GM23248 (cell line): Measurements from ENCODE around the gene NKAIN2. TPM values are rescaled to one million over a fixed set of nuclear protein-coding genes. Genes with fewer than 3 reads are reported as not detected.
"Not testable (repeated sequence)": the region's sequence is repeated elsewhere in the genome, so short reads cannot be mapped to it uniquely, and the experiment has no call there.

Source experiments
- DNase-seq: peaks from one replicate; pipeline ENCODE4 v3.0.0-alpha.2; 2015
- H2AFZ ChIP-seq: fragments of 200-600 bp; sonication (generic); 2 replicates; pipeline ENCODE4 v1.6.1; 2016; ENCODE audit warnings: antibody characterized with exemption
- H3F3A ChIP-seq: fragments of 200-600 bp; sonication (generic); 2 replicates; pipeline ENCODE4 v1.6.1; 2016; ENCODE audit warnings: mild to moderate bottlenecking, antibody characterized with exemption, mixed run types; ENCODE audit not compliant: insufficient read depth
- H3K27ac ChIP-seq: fragments of 200-600 bp; sonication (generic); 2 replicates; pipeline ENCODE4 v1.5.1; 2016; ENCODE audit warnings: mild to moderate bottlenecking
- H3K27me3 ChIP-seq: fragments of 200-600 bp; sonication (generic); replicated peaks from 2 replicates; pipeline ENCODE4 v1.6.1; 2016; ENCODE audit warnings: mild to moderate bottlenecking; ENCODE audit not compliant: insufficient read depth
- H3K36me3 ChIP-seq: fragments of 200-600 bp; sonication (generic); 2 replicates; pipeline ENCODE4 v1.6.1; 2016; ENCODE audit warnings: low read depth, mild to moderate bottlenecking
- H3K4me1 ChIP-seq: fragments of 200-600 bp; sonication (generic); 2 replicates; pipeline ENCODE4 v1.6.1; 2016; ENCODE audit warnings: mild to moderate bottlenecking; ENCODE audit not compliant: insufficient read depth
- H3K4me2 ChIP-seq: fragments of 200-600 bp; sonication (generic); one replicate; pipeline ENCODE4 v1.6.1; 2016; ENCODE audit warnings: mild to moderate bottlenecking; ENCODE audit not compliant: unreplicated experiment
- H3K4me3 ChIP-seq: fragments of 200-600 bp; sonication (generic); 2 replicates; pipeline ENCODE4 v1.5.1; 2016; ENCODE audit warnings: mild to moderate bottlenecking
- H3K79me2 ChIP-seq: fragments of 200-600 bp; sonication (generic); 2 replicates; pipeline ENCODE4 v1.6.1; 2016; ENCODE audit warnings: mild to moderate bottlenecking; ENCODE audit not compliant: insufficient read depth
- H3K9ac ChIP-seq: fragments of 200-600 bp; sonication (generic); 2 replicates; pipeline ENCODE4 v1.6.1; 2016; ENCODE audit warnings: mild to moderate bottlenecking
- H3K9me2 ChIP-seq: fragments of 200-600 bp; sonication (generic); 2 replicates; pipeline ENCODE4 v1.6.1; 2016; ENCODE audit warnings: mixed run types, mild to moderate bottlenecking, moderate library complexity; ENCODE audit not compliant: insufficient read depth
- H3K9me3 ChIP-seq: fragments of 200-600 bp; sonication (generic); one replicate; pipeline ENCODE4 v1.6.1; 2017; ENCODE audit warnings: low read depth
- H4K20me1 ChIP-seq: fragments of 200-600 bp; sonication (generic); 2 replicates; pipeline ENCODE4 v1.6.0; 2016; ENCODE audit not compliant: insufficient read depth
- EZH2 ChIP-seq: fragments of 200-600 bp; sonication (generic); IDR thresholded peaks from 2 replicates; pipeline ENCODE4 v1.6.1; 2018; ENCODE audit warnings: antibody characterized with exemption, mild to moderate bottlenecking; ENCODE audit not compliant: insufficient read depth, poor library complexity, severe bottlenecking
- EZH2phosphoT487 ChIP-seq: fragments of 200-600 bp; sonication (generic); IDR thresholded peaks from 2 replicates; pipeline ENCODE4 v1.6.1; 2018; ENCODE audit warnings: antibody characterized with exemption, moderate library complexity, mild to moderate bottlenecking, low read depth; ENCODE audit not compliant: insufficient read depth
- WGBS, 2 experiments: methylation state at CpG; one replicate each; pipeline ENCODE4 v1.1.6; 2015 to 2017; ENCODE audit warnings: low lambda C conversion rate in 2 of 2, low coverage in 1 of 2; ENCODE audit errors: missing lambda C conversion rate in 2 of 2; 5-methylcytosine and 5-hydroxymethylcytosine counted together
- in situ Hi-C: fragments of 300-500 bp; cut with MboI; formaldehyde crosslinking; loops from 2 replicates; pipeline ENCODE4 v1.15.0; 2020
- polyA plus RNA-seq: library from polyadenylated mRNA; unstranded; fragments of >200 nt; fragmentation: Nextera tagmentation; extraction: Ambion mirVana; gene quantifications from 2 replicates; pipeline ENCODE4 v1.2.1, GENCODE V29; 2016
- total RNA-seq: library from RNA; depleted of rRNA; stranded (reverse); fragments of >200 nt; shearing (Covaris generic); gene quantifications from 2 replicates; pipeline ENCODE4 v1.2.3, GENCODE V29; 2014

NKAIN2 gene
- total and polyA plus RNA-seq, 2 experiments from 2014 or later = not detected

DNA sequence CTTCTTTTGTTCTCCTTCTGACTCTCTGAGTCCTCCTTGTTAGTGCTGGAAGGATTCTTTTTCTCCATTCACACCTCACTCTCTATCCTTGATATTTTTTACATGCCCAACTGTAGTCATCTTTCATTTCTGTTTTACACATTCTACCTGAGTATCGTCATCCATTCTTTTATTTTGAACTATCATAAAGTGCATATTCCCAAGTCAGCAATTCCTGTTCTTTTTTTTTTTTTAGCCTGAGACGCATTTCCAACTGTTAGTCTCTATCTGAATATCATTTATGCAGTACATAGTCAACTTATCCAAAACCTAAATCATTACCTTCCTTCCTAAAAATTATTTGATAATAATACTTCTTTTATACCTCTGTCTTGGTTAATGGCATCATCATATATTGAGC lies 207.5 kb downstream of the NKAIN2 start:
- no peak overlapping the region for H2AFZ ChIP-seq
- H3K27ac ChIP-seq = no peak overlapping the region
- no peak for DNase-seq
- 43 to 51% methylated on average over 2 of the region's 2 CpGs for WGBS, 2 experiments
- H3F3A ChIP-seq = no peaks in the 10 kb centered on the region
- H3K4me2 ChIP-seq = no peak overlapping the region
- H3K27me3 ChIP-seq = no peaks in the 10 kb centered on the region
- no peaks in the 10 kb centered on the region for H3K36me3 ChIP-seq
- TF ChIP-seq EZH2phosphoT487 (no peak), EZH2 (no peak)
- in situ Hi-C loops = no loop called here
- H3K79me2 ChIP-seq = no peaks in the 10 kb centered on the region
- H3K9me2 ChIP-seq = no peaks in the 10 kb centered on the region
- H4K20me1 ChIP-seq = no peaks in the 10 kb centered on the region
- no peak overlapping the region for H3K9ac ChIP-seq
- peaks cover 5% of the 10 kb centered on the region for H3K9me3 ChIP-seq
- no peak overlapping the region for H3K4me3 ChIP-seq
- H3K4me1 ChIP-seq = no peaks in the 10 kb centered on the region

DNA sequence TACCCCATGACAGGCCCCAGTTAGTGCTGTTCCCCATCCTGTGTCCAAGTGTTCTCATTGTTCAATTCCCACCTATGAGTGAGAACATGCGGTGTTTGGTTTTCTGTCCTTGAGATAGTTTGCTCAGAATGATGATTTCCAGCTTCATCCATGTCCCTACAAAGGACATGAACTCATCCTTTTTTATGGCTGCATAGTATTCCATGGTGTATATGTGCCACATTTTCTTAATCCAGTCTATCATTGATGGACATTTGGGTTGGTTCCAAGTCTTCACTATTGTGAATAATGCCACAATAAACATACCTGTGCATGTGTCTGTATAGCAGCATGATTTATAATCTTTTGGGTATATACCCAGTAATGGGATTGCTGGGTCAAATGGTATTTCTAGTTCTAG lies 218.4 kb downstream of the NKAIN2 start:
- H3F3A ChIP-seq, H3K4me2 ChIP-seq, H3K9me2 ChIP-seq, H4K20me1 ChIP-seq, DNase-seq, H3K9ac ChIP-seq, H3K9me3 ChIP-seq, H2AFZ ChIP-seq, H3K27me3 ChIP-seq, H3K4me3 ChIP-seq, in situ Hi-C loops, H3K4me1 ChIP-seq, H3K27ac ChIP-seq, H3K36me3 ChIP-seq, H3K79me2 ChIP-seq: not testable (repeated sequence)
- 33 to 46% methylated on average over 1 of the region's 1 CpG for WGBS, 2 experiments

DNA sequence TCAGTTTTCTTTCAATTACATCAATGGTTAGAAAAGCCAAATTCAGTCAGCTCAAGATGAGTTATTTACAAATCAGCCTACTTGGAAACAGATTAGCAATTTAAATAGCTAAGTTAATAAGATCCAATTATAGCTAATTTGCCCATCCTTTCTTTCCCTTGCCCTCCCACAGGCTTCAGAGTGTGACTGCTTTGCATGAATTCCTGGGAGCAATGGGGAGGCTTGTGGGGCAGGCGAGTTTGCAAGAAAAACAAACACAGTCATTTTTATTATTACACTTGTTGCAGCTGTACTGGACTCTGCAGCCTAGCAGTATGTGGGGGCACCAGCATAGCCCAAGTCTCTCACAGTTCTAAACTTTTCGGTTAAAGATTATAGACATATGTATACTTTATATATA lies 219.0 kb downstream of the NKAIN2 start:
- Histone ChIP-seq H3K27ac (no peak overlapping the region), H4K20me1 (no peaks in the 10 kb centered on the region), H3K4me2 (no peak overlapping the region), H3K79me2 (no peaks in the 10 kb centered on the region), H2AFZ (no peak overlapping the region), H3F3A (no peaks in the 10 kb centered on the region), H3K9ac (no peak overlapping the region), H3K4me1 (no peaks in the 10 kb centered on the region), H3K9me3 (no peaks in the 10 kb centered on the region), H3K36me3 (no peaks in the 10 kb centered on the region), H3K9me2 (no peaks in the 10 kb centered on the region), H3K27me3 (no peaks in the 10 kb centered on the region), H3K4me3 (no peak overlapping the region)
- WGBS, 2 experiments = 30 to 32% methylated on average over 2 of the region's 2 CpGs
- no peak for DNase-seq
- no peak for TF ChIP-seq EZH2
- in situ Hi-C loops = no loop called here

DNA sequence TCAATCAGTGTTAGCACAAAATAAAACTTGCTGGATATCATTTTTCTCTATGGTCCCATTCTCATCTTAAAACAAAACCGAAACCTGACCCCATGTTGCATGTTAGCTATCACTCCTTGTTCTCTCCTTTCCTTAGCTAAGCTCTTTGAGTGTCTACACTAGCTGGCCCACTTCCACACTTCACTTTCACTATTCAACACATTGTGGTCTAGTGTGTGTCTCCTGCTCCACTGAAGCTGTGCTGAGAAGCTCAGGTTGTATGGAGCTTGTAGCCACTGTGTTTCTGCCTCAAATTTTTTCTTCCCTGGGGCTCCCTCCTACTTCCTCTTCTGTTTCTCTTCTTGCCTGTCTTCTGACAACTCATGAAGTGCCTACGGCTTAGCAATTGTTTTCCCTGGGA lies 223.0 kb downstream of the NKAIN2 start:
- Histone ChIP-seq H3K9me2 (no peaks in the 10 kb centered on the region), H4K20me1 (no peaks in the 10 kb centered on the region), H3K27ac (no peak overlapping the region), H3K79me2 (no peaks in the 10 kb centered on the region), H3K4me2 (no peak overlapping the region), H3K9me3 (no peaks in the 10 kb centered on the region), H3K27me3 (no peaks in the 10 kb centered on the region), H3K4me3 (no peak overlapping the region), H3F3A (no peaks in the 10 kb centered on the region), H3K36me3 (no peaks in the 10 kb centered on the region), H3K9ac (no peak overlapping the region), H3K4me1 (no peaks in the 10 kb centered on the region), H2AFZ (no peak overlapping the region)
- in situ Hi-C loops = no loop called here
- WGBS, 2 experiments = 28% methylated on average over 2 of the region's 2 CpGs
- TF ChIP-seq EZH2 = no peak
- no peak for TF ChIP-seq EZH2phosphoT487
- DNase-seq = no peak

GRCh38 chr6:124027392-124027791 lies 223.7 kb downstream of the NKAIN2 start:
- H3K9ac ChIP-seq = no peak overlapping the region
- H3K36me3 ChIP-seq = no peaks in the 10 kb centered on the region
- H3K27ac ChIP-seq = no peak overlapping the region
- H2AFZ ChIP-seq = no peak overlapping the region
- no peaks in the 10 kb centered on the region for H3K4me1 ChIP-seq
- H3K4me2 ChIP-seq = no peak overlapping the region
- no peak for DNase-seq
- TF ChIP-seq EZH2phosphoT487 (no peak), EZH2 (no peak)
- in situ Hi-C loops = no loop called here
- H3K9me3 ChIP-seq = no peaks in the 10 kb centered on the region
- H3K9me2 ChIP-seq = no peaks in the 10 kb centered on the region
- H3F3A ChIP-seq = no peaks in the 10 kb centered on the region
- no peaks in the 10 kb centered on the region for H4K20me1 ChIP-seq
- H3K79me2 ChIP-seq = no peaks in the 10 kb centered on the region
- 56 to 65% methylated on average over 7 of the region's 7 CpGs for WGBS, 2 experiments
- no peaks in the 10 kb centered on the region for H3K27me3 ChIP-seq
- no peak overlapping the region for H3K4me3 ChIP-seq
